Thyroid gland (tissue), 4 donors: Measurements from ENCODE around the gene HILPDA. TPM values are rescaled to one million over a fixed set of nuclear protein-coding genes. Genes with fewer than 3 reads are reported as not detected.

Experiments used
- DNase-seq, 2 donors: peaks; one replicate each; pipeline ENCODE4 v3.0.0-alpha.2; 2019
- H3K27ac ChIP-seq, 3 donors: fragments of 200-600 bp; sonication (generic); 1 replicate in 2 of 3; 2 replicates in 1 of 3; pipeline ENCODE4 v1.5.1; 2016 to 2019; ENCODE audit warnings: mild to moderate bottlenecking in 1 of 3, moderate library complexity in 1 of 3
- H3K27me3 ChIP-seq: fragments of 200-600 bp; sonication (generic); one replicate; pipeline ENCODE4 v1.5.1; 2019
- H3K36me3 ChIP-seq, 2 donors: fragments of 200-600 bp; sonication (generic); one replicate each; pipeline ENCODE4 v1.5.1; 2016 to 2019
- H3K4me1 ChIP-seq, 2 donors: fragments of 200-600 bp; sonication (generic); one replicate each; pipeline ENCODE4 v1.5.1; 2017 to 2019
- H3K4me3 ChIP-seq, 3 donors: fragments of 200-600 bp; sonication (generic); replicated peaks in 1 of 3; 1 replicate in 2 of 3; 2 replicates in 1 of 3; pipeline ENCODE4 v1.5.1; 2016; ENCODE audit warnings: mild to moderate bottlenecking in 1 of 3
- H3K9me3 ChIP-seq: fragments of 200-600 bp; sonication (generic); one replicate; pipeline ENCODE4 v1.5.1; 2017
- CTCF ChIP-seq, 6 experiments: fragments of 200-600 bp in 3 of 6; fragments of 450-650 bp in 3 of 6; sonication (generic) in 3 of 6; IDR thresholded peaks; one replicate each; pipeline ENCODE4 v1.5.1; 2016 to 2019; ENCODE audit warnings: antibody characterized with exemption in 6 of 6, mild to moderate bottlenecking in 2 of 6, inconsistent platforms in 1 of 6, moderate library complexity in 1 of 6
- POLR2A ChIP-seq, 2 donors: fragments of 450-650 bp; IDR thresholded peaks; one replicate each; pipeline ENCODE4 v1.6.1; 2017; ENCODE audit warnings: antibody characterized with exemption in 2 of 2, mild to moderate bottlenecking in 2 of 2, moderate library complexity in 1 of 2
- WGBS, 2 donors: methylation state at CpG; one replicate each; pipeline ENCODE4 v1.1.5; 2017; 5-methylcytosine and 5-hydroxymethylcytosine counted together
- intact Hi-C: fragments of 100-400 bp; cut with DNase I; formaldehyde crosslinking; loops from one replicate; pipeline ENCODE4 v1.15.1; 2023
- total RNA-seq, 4 donors: library from RNA; depleted of rRNA; stranded (reverse); fragments of >200 nt; gene quantifications; one replicate each; pipeline ENCODE4 v1.2.3, GENCODE V29; 2016

Gene HILPDA
- total RNA-seq, 4 donors from 2014 or later: 5.4 to 21.2 (median 11.3) TPM

DNA sequence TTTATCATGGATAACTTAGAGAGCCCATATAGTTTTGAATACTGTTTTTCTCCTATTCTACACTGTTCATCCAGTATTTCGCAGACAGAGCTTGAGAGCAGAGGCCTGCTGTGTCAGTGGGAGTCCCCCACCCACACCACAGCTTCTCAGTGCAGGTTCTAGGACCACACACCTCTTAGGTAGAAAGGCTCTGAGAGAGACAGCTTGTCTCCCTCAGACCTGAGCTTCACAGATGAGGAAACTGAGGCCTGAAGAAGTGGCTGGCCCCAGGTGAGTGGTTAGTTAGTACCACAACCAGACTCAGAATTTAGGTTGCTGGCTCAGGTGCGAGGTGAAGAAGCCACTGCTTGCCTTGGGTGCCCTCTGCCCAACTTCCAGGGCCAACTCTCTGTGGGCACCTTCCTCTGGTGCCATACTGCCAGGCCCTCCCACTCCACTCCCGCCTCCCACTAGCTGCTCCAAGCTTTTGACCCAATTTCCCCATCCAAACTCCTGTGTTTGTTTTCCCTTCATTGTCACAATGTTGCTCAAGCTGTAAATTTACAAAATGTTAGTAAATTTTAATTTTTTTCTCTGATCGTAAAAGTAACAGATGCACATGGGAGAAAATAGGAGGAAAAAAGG lies 7.6 kb upstream of the HILPDA start:
- DNase-seq: no peak
- Histone ChIP-seq H3K4me3 (no peak overlapping the region), H3K9me3 (no peaks in the 10 kb centered on the region), H3K27me3 (no peaks in the 10 kb centered on the region), H3K4me1 (no peaks in the 10 kb centered on the region), H3K27ac (no peak overlapping the region), H3K36me3 (no peaks in the 10 kb centered on the region)
- TF ChIP-seq POLR2A (IDR thresholded peaks at IDR 0.05): no peak
- no peak for TF ChIP-seq CTCF (IDR thresholded peaks at IDR 0.05)
- 70 to 76% methylated on average over 4 of the region's 4 CpGs for WGBS, 2 donors
- intact Hi-C loops: no loop called here

- TF ChIP-seq POLR2A (IDR thresholded peaks at IDR 0.05): no peak
- TF ChIP-seq CTCF (IDR thresholded peaks at IDR 0.05): no peak
- no peak for DNase-seq
- Histone ChIP-seq H3K4me3 (no peak overlapping the region), H3K9me3 (no peaks in the 10 kb centered on the region), H3K27me3 (no peaks in the 10 kb centered on the region), H3K4me1 (peaks cover 4 to 7% of the 10 kb centered on the region in 2 donors), H3K27ac (no peak overlapping the region), H3K36me3 (no peaks in the 10 kb centered on the region)
- WGBS, 2 donors: 93 to 94% methylated on average over 6 of the region's 6 CpGs
- intact Hi-C loops: no loop called here
Observed at GRCh38 chr7:128448751-128449302, 6.9 kb upstream of the HILPDA start.

- DNase-seq: no peak
- Histone ChIP-seq H3K4me1 (peaks cover 18 to 22% of the 10 kb centered on the region in 2 donors), H3K9me3 (no peaks in the 10 kb centered on the region), H3K36me3 (no peaks in the 10 kb centered on the region), H3K27ac (no peak overlapping the region), H3K27me3 (no peaks in the 10 kb centered on the region), H3K4me3 (no peak overlapping the region)
- WGBS, 2 donors: 71 to 73% methylated on average over 4 of the region's 4 CpGs
- TF ChIP-seq CTCF (IDR thresholded peaks at IDR 0.05) (no peak), POLR2A (IDR thresholded peaks at IDR 0.05) (no peak)
- intact Hi-C loops: no loop called here
Observed at GRCh38 chr7:128450409-128450808, 5.3 kb upstream of the HILPDA start.

GRCh38 chr7:128450913-128451312 lies 4.8 kb upstream of the HILPDA start:
- Histone ChIP-seq H3K9me3 (no peaks in the 10 kb centered on the region), H3K36me3 (no peaks in the 10 kb centered on the region), H3K27me3 (no peaks in the 10 kb centered on the region), H3K4me3 (no peak overlapping the region), H3K4me1 (peaks cover 18 to 22% of the 10 kb centered on the region in 2 donors), H3K27ac (no peak overlapping the region)
- TF ChIP-seq POLR2A (IDR thresholded peaks at IDR 0.05) (no peak), CTCF (IDR thresholded peaks at IDR 0.05) (no peak)
- intact Hi-C loops: no loop called here
- DNase-seq: no peak
- 93 to 96% methylated on average over 5 of the region's 5 CpGs for WGBS, 2 donors

DNA sequence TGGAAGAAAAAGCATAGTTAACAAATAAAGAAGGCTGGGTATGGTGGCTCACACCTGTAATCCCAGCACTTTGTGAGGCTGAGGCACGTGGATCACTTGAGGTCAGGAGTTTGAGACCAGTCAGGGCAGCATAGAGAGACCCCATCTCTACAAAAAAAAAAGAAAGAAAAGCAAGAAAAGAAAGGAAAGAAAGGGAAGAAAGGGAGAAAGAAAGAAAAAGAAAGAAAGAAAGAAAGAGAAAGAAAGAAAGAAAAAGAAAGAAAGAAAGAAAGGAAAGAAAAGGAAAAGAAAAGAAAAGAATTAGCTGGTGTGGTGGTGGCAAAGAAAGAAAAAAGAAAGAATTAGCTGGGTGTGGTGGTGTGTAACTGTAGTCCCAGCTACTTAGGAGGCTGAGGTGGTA lies 3.1 kb upstream of the HILPDA start:
- no peaks in the 10 kb centered on the region for H3K36me3 ChIP-seq
- WGBS, 2 donors: 86 to 90% methylated on average over 1 of the region's 1 CpG
- intact Hi-C loops: no loop called here
- H3K27me3 ChIP-seq: no peaks in the 10 kb centered on the region
- DNase-seq: no peak
- H3K4me3 ChIP-seq: no peak overlapping the region
- no peaks in the 10 kb centered on the region for H3K9me3 ChIP-seq
- H3K27ac ChIP-seq: no peak overlapping the region
- peaks cover 30 to 33% of the 10 kb centered on the region in 2 donors for H3K4me1 ChIP-seq
- no peak for TF ChIP-seq CTCF (IDR thresholded peaks at IDR 0.05)
- no peak for TF ChIP-seq POLR2A (IDR thresholded peaks at IDR 0.05)
